Panc1 (cell line): Measurements from ENCODE around the gene COX7C.

Experiments used
- CTCF ChIP-seq: fragments of 450-650 bp; IDR thresholded peaks from 2 replicates; pipeline ENCODE4 v1.5.1; 2017; ENCODE audit warnings: mild to moderate bottlenecking
- POLR2AphosphoS5 ChIP-seq: IDR thresholded peaks from 2 replicates; pipeline ENCODE4 v1.6.1; 2012; ENCODE audit warnings: mild to moderate bottlenecking, low read depth, low read length, moderate library complexity
- TCF7L2 ChIP-seq: IDR thresholded peaks from 2 replicates; pipeline ENCODE4 v1.6.1; 2011; ENCODE audit warnings: mild to moderate bottlenecking, low read depth, low read length, inconsistent platforms

GRCh38 chr5:86570427-86571083, 47.2 kb upstream of the COX7C start:
- TF ChIP-seq CTCF (no peak), POLR2AphosphoS5 (no peak), TCF7L2 (no peak)
